HG03045 (cell line): Measurements from ENCODE around the gene HTR4.
"Not testable (repeated sequence)": the region's sequence is repeated elsewhere in the genome, so short reads cannot be mapped to it uniquely, and the experiment has no call there.

Experiments used
- ATAC-seq: cut with Tn5 transposase; IDR thresholded peaks from one replicate; pipeline ENCODE4 v1.9.1; 2021; ENCODE audit warnings: mild to moderate bottlenecking, moderate library complexity; ENCODE audit not compliant: unreplicated experiment

HTR4 gene

GRCh38 chr5:148540647-148541046 lies 113.7 kb downstream of the HTR4 start:
- ATAC-seq, result no peak

GRCh38 chr5:148539851-148540250 lies 114.5 kb downstream of the HTR4 start:
- no peak for ATAC-seq

- ATAC-seq, result no peak
These were observed 119.1 kb downstream of the HTR4 start for GRCh38 chr5:148535190-148535589.

- no peak for ATAC-seq
These were observed 121.2 kb downstream of the HTR4 start for GRCh38 chr5:148532969-148533670.

GRCh38 chr5:148529450-148529849 lies 124.9 kb downstream of the HTR4 start:
- ATAC-seq, result not testable (repeated sequence)

- no peak for ATAC-seq
These were observed 129.6 kb downstream of the HTR4 start for GRCh38 chr5:148524721-148525120.

- ATAC-seq, result no peak
These were observed 131.2 kb downstream of the HTR4 start for GRCh38 chr5:148523139-148523538.

- no peak for ATAC-seq
These were observed 138.9 kb downstream of the HTR4 start for GRCh38 chr5:148515460-148515859.

- ATAC-seq, result no peak
These were observed 140.0 kb downstream of the HTR4 start for GRCh38 chr5:148514344-148514743.

- ATAC-seq, result no peak
These were observed 141.8 kb downstream of the HTR4 start for GRCh38 chr5:148512498-148512897.

GRCh38 chr5:148511810-148512347 lies 142.4 kb downstream of the HTR4 start:
- ATAC-seq, result no peak

GRCh38 chr5:148509893-148510292 lies 144.4 kb downstream of the HTR4 start:
- ATAC-seq, result no peak

- ATAC-seq, result no peak
These were observed 146.7 kb downstream of the HTR4 start for GRCh38 chr5:148507648-148508047.

- no peak for ATAC-seq
These were observed 154.9 kb downstream of the HTR4 start for GRCh38 chr5:148499452-148499851.

GRCh38 chr5:148497757-148498156 lies 156.6 kb downstream of the HTR4 start:
- no peak for ATAC-seq

- ATAC-seq, result no peak
These were observed 162.0 kb downstream of the HTR4 start for GRCh38 chr5:148492351-148492750.

- no peak for ATAC-seq
These were observed 162.5 kb downstream of the HTR4 start for GRCh38 chr5:148491793-148492184.

GRCh38 chr5:148491015-148491792 lies 163.1 kb downstream of the HTR4 start:
- ATAC-seq, result no peak

GRCh38 chr5:148488757-148489156 lies 165.6 kb downstream of the HTR4 start:
- ATAC-seq, result no peak

- no peak for ATAC-seq
These were observed 167.9 kb downstream of the HTR4 start for GRCh38 chr5:148486456-148486855.

GRCh38 chr5:148484651-148485050 lies 169.7 kb downstream of the HTR4 start:
- no peak for ATAC-seq

GRCh38 chr5:148483750-148484149 lies 170.6 kb downstream of the HTR4 start:
- no peak for ATAC-seq
